Measurements from ENCODE around the gene CRYBB1.

Gene CRYBB1
- 0.11 to 1.7 (median 0.49) reads per million in 18 experiments for total RNA-seq

GRCh38 chr22:26617271-26618199 lies at the start of gene CRYBB1:
CRYBB1 (minus strand) TSS chr22:26618027; CDS start chr22:26616319, 1,708 bp downstream.
- peak; percentile 34 to 49 for DNase-seq

GRCh38 chr22:26667140-26667539 lies 49.3 kb upstream of the CRYBB1 start:
- DNase-seq = no peak

- DNase-seq = no peak
Measured at GRCh38 chr22:26665813-26666231, 48.0 kb upstream of the CRYBB1 start.

- DNase-seq = no peak
Measured at GRCh38 chr22:26663374-26663923, 45.6 kb upstream of the CRYBB1 start.

- no peak for DNase-seq
Measured at GRCh38 chr22:26662160-26662559, 44.3 kb upstream of the CRYBB1 start.

GRCh38 chr22:26660961-26661578 lies 43.2 kb upstream of the CRYBB1 start:
- no peak for DNase-seq

GRCh38 chr22:26660356-26660755 lies 42.5 kb upstream of the CRYBB1 start:
- peak; percentile 25 to 85 for DNase-seq

- DNase-seq = peak; percentile 40 to 64
Measured at GRCh38 chr22:26658671-26659478, 41.0 kb upstream of the CRYBB1 start.

GRCh38 chr22:26658161-26658560 lies 40.3 kb upstream of the CRYBB1 start:
- DNase-seq = no peak

GRCh38 chr22:26656891-26657851 lies 39.3 kb upstream of the CRYBB1 start, which contains the start of gene MIAT:
MIAT (plus strand) TSS chr22:26657588.
- no peak for DNase-seq

- DNase-seq = peak; percentile 29 to 50
Measured at GRCh38 chr22:26651815-26652214, 34.0 kb upstream of the CRYBB1 start.

- DNase-seq = no peak
Measured at GRCh38 chr22:26650722-26651421, 33.0 kb upstream of the CRYBB1 start.

- DNase-seq = peak; percentile 79 to 86
Measured at GRCh38 chr22:26648528-26649388, 30.9 kb upstream of the CRYBB1 start.

- no peak for DNase-seq
Measured at GRCh38 chr22:26648011-26648497, 30.2 kb upstream of the CRYBB1 start.

- DNase-seq = no peak
Measured at GRCh38 chr22:26646158-26646557, 28.3 kb upstream of the CRYBB1 start.

- no peak for DNase-seq
Measured at GRCh38 chr22:26643418-26644100, 25.7 kb upstream of the CRYBB1 start.

GRCh38 chr22:26642465-26643417 lies 24.9 kb upstream of the CRYBB1 start:
- peak in 1 of 2 donors; percentile 15 for DNase-seq

GRCh38 chr22:26636296-26636695 lies 18.5 kb upstream of the CRYBB1 start:
- DNase-seq = no peak
